ENCODE results near the gene MAP4K2.

Gene MAP4K2

GRCh38 chr11:64736654-64737053 lies 66.4 kb downstream of the MAP4K2 start:
- no peak for DNase-seq (ENCODE audit: low spot score)

- no peak for DNase-seq (ENCODE audit: low spot score)
Measured at GRCh38 chr11:64735725-64736259, 67.2 kb downstream of the MAP4K2 start.
